H1 (cell line): Measurements from ENCODE around the gene ABCC10. TPM values are rescaled to one million over a fixed set of nuclear protein-coding genes. Genes with fewer than 3 reads are reported as not detected.

Experiments
- CTCF ChIA-PET: fragments of 300-600 bp; sonication (Branson Sonifier 250); formaldehyde crosslinking; loops from one replicate; lab custom pipeline; 2021; ENCODE audit not compliant: partially characterized antibody; lab: Charles Lee
- POLR2A ChIA-PET: fragments of 300-600 bp; sonication (Branson Sonifier 250); formaldehyde crosslinking; loops from one replicate; lab custom pipeline; 2021; ENCODE audit warnings: inconsistent platforms; ENCODE audit not compliant: partially characterized antibody; lab: Charles Lee
- DNase-seq, 2 experiments: peaks; one replicate each; pipeline versions ENCODE4 v3.0.0 to v3.0.0-alpha.2; 2010 to 2022; ENCODE audit warnings: low spot score in 2 of 2, low read depth in 1 of 2, mixed read lengths in 1 of 2
- FAIRE-seq: peaks from 2 replicates; lab custom pipeline; 2011; peaks lifted over from hg19 to GRCh38; lab: Jason Lieb, UNC
- H2AFZ ChIP-seq: 2 replicates; pipeline ENCODE4 v1.8.1; 2012; ENCODE audit warnings: low read length, inconsistent platforms
- H2AK5ac ChIP-seq: 2 replicates; pipeline ENCODE4 v1.6.1; 2013; ENCODE audit warnings: low read depth, low read length
- H2BK120ac ChIP-seq: replicated peaks from 2 replicates; pipeline ENCODE3; 2013; ENCODE audit warnings: low read depth, low read length, inconsistent platforms
- H2BK12ac ChIP-seq: 2 replicates; pipeline ENCODE4 v1.6.1; 2013; ENCODE audit warnings: low read depth, low read length
- H2BK15ac ChIP-seq: 2 replicates; pipeline ENCODE4 v1.6.1; 2013; ENCODE audit warnings: low read length
- H2BK20ac ChIP-seq: 2 replicates; pipeline ENCODE4 v1.6.1; 2013; ENCODE audit warnings: low read length
- H2BK5ac ChIP-seq: 2 replicates; pipeline ENCODE4 v1.6.1; 2013; ENCODE audit warnings: low read depth, low read length
- H3K14ac ChIP-seq: 2 replicates; pipeline ENCODE4 v1.6.1; 2013; ENCODE audit warnings: inconsistent platforms; ENCODE audit not compliant: insufficient read length
- H3K18ac ChIP-seq: 2 replicates; pipeline ENCODE4 v1.6.1; 2013; ENCODE audit warnings: low read length; ENCODE audit errors: extremely low read depth
- H3K23ac ChIP-seq: 2 replicates; pipeline ENCODE4 v1.6.1; 2013; ENCODE audit warnings: inconsistent platforms; ENCODE audit not compliant: insufficient read length
- H3K23me2 ChIP-seq: 2 replicates; pipeline ENCODE4 v1.6.1; 2013; ENCODE audit warnings: low read depth, low read length
- H3K27ac ChIP-seq: 2 replicates; pipeline ENCODE4 v1.6.1; 2011; ENCODE audit warnings: low read depth, low read length, inconsistent platforms
- H3K27me3 ChIP-seq, 4 experiments: replicated peaks in 1 of 4; 1 replicate in 1 of 4; 2 replicates in 3 of 4; pipeline versions ENCODE4 v1.6.1 to v1.8.1; 2011 to 2013; ENCODE audit warnings: low read length in 3 of 4, mild to moderate bottlenecking in 3 of 4, inconsistent platforms in 2 of 4, mixed read lengths in 2 of 4, moderate library complexity in 1 of 4; ENCODE audit not compliant: control insufficient read depth in 3 of 4, insufficient read depth in 3 of 4; ENCODE audit errors: extremely low read depth in 1 of 4
- H3K36me3 ChIP-seq, 4 experiments: 2 replicates each; pipeline versions ENCODE4 v1.6.1 to v1.8.1; 2011 to 2013; ENCODE audit warnings: mild to moderate bottlenecking in 4 of 4, low read length in 3 of 4, moderate library complexity in 2 of 4, control low read depth in 1 of 4, inconsistent platforms in 1 of 4; ENCODE audit not compliant: insufficient read depth in 4 of 4, control insufficient read depth in 2 of 4
- H3K4ac ChIP-seq: replicated peaks from 2 replicates; pipeline ENCODE3; 2013; ENCODE audit warnings: low read length, low read depth, mixed read lengths, inconsistent platforms; ENCODE audit not compliant: insufficient read length
- H3K4me1 ChIP-seq, 4 experiments: replicated peaks in 1 of 4; 1 replicate in 1 of 4; 2 replicates in 3 of 4; pipeline versions ENCODE4 v1.6.1 to v1.8.1; 2011 to 2013; ENCODE audit warnings: low read length in 3 of 4, inconsistent platforms in 2 of 4, mixed read lengths in 1 of 4; ENCODE audit not compliant: insufficient read depth in 4 of 4, control insufficient read depth in 3 of 4
- H3K4me2 ChIP-seq, 2 experiments: 2 replicates each; pipeline versions ENCODE4 v1.6.1 to v1.8.1; 2011 to 2013; ENCODE audit warnings: low read depth in 2 of 2, low read length in 2 of 2, control low read depth in 1 of 2, inconsistent platforms in 1 of 2, mild to moderate bottlenecking in 1 of 2; ENCODE audit not compliant: insufficient read depth in 1 of 2
- H3K4me3 ChIP-seq, 4 experiments: fragments of 200-600, 300-600 bp in 1 of 4; sonication (generic), shearing (Covaris generic), sonication (Bioruptor Twin) in 1 of 4; 2 replicates each; pipeline versions ENCODE4 v1.5.1 to v1.8.1; 2011 to 2016; ENCODE audit warnings: low read length in 4 of 4, low read depth in 3 of 4, control low read depth in 2 of 4, inconsistent platforms in 2 of 4, mild to moderate bottlenecking in 2 of 4, mixed read lengths in 1 of 4, moderate library complexity in 1 of 4; ENCODE audit not compliant: insufficient read depth in 2 of 4; ENCODE audit errors: extremely low read depth in 1 of 4
- H3K56ac ChIP-seq: replicated peaks from 2 replicates; pipeline ENCODE3; 2013; ENCODE audit warnings: low read depth, mild to moderate bottlenecking, mixed read lengths, low read length, inconsistent platforms; ENCODE audit not compliant: insufficient read length
- H3K79me1 ChIP-seq: 2 replicates; pipeline ENCODE4 v1.6.1; 2013; ENCODE audit warnings: low read depth, low read length, control low read depth
- H3K79me2 ChIP-seq, 2 experiments: 2 replicates each; pipeline versions ENCODE4 v1.6.1 to v1.8.1; 2012 to 2013; ENCODE audit warnings: low read length in 2 of 2, mild to moderate bottlenecking in 2 of 2, inconsistent platforms in 1 of 2; ENCODE audit not compliant: insufficient read depth in 2 of 2, control insufficient read depth in 1 of 2
- H3K9ac ChIP-seq, 4 experiments: replicated peaks in 1 of 4; 1 replicate in 1 of 4; 2 replicates in 3 of 4; pipeline versions ENCODE4 v1.6.1 to v1.8.1; 2011 to 2013; ENCODE audit warnings: low read depth in 3 of 4, low read length in 3 of 4, control low read depth in 2 of 4, mild to moderate bottlenecking in 2 of 4, moderate library complexity in 2 of 4, inconsistent platforms in 1 of 4; ENCODE audit errors: extremely low read depth in 1 of 4
- H3K9me3 ChIP-seq, 2 experiments: 2 replicates each; pipeline versions ENCODE4 v1.6.1 to v1.8.1; 2012 to 2013; ENCODE audit warnings: mild to moderate bottlenecking in 2 of 2, moderate library complexity in 2 of 2, control low read depth in 1 of 2, inconsistent platforms in 1 of 2, low read depth in 1 of 2, low read length in 1 of 2, mixed read lengths in 1 of 2; ENCODE audit not compliant: insufficient read depth in 2 of 2
- H4K20me1 ChIP-seq, 2 experiments: replicated peaks in 1 of 2; 2 replicates each; pipeline versions ENCODE3 to v1.8.1; 2011 to 2013; ENCODE audit warnings: inconsistent platforms in 2 of 2, low read length in 2 of 2, mild to moderate bottlenecking in 1 of 2; ENCODE audit not compliant: insufficient read depth in 2 of 2, control insufficient read depth in 1 of 2
- H4K5ac ChIP-seq: 2 replicates; pipeline ENCODE4 v1.6.1; 2013; ENCODE audit warnings: low read length, low read depth, mixed read lengths, inconsistent platforms; ENCODE audit not compliant: insufficient read length
- H4K8ac ChIP-seq: 2 replicates; pipeline ENCODE4 v1.8.0; 2013; ENCODE audit warnings: mild to moderate bottlenecking, moderate library complexity, low read length, inconsistent platforms; ENCODE audit not compliant: insufficient read depth; ENCODE audit errors: extremely low read depth
- H4K91ac ChIP-seq: replicated peaks from 2 replicates; pipeline ENCODE3; 2013; ENCODE audit warnings: low read length, mixed read lengths, inconsistent platforms; ENCODE audit not compliant: insufficient read length
- BACH1 ChIP-seq: IDR thresholded peaks from 2 replicates; pipeline ENCODE4 v1.6.1; 2012; ENCODE audit warnings: low read length, improper control_type of control experiment
- BCL11A ChIP-seq, 2 experiments: IDR thresholded peaks; one replicate each; pipeline ENCODE4 v1.6.1; 2011; ENCODE audit warnings: low read depth in 2 of 2, low read length in 2 of 2, mild to moderate bottlenecking in 2 of 2
- CTBP2 ChIP-seq: IDR thresholded peaks from 2 replicates; pipeline ENCODE4 v1.7.0; 2011; ENCODE audit warnings: borderline replicate concordance, mild to moderate bottlenecking, moderate library complexity, mixed read lengths, low read length; ENCODE audit not compliant: insufficient read depth, insufficient read length
- EZH2 ChIP-seq: fragments of 200-600 bp; sonication (generic); IDR thresholded peaks from 2 replicates; pipeline ENCODE4 v1.7.1; 2012; ENCODE audit warnings: low read depth, mild to moderate bottlenecking, moderate library complexity, low read length, inconsistent platforms; ENCODE audit not compliant: severe bottlenecking
- HDAC6 ChIP-seq: IDR thresholded peaks from one replicate; pipeline ENCODE4 v1.7.1; 2012; ENCODE audit warnings: low read depth, mild to moderate bottlenecking, inconsistent platforms, low read length, moderate library complexity
- KDM1A ChIP-seq: fragments of 200-600, 300-600 bp; sonication (generic); IDR thresholded peaks from 2 replicates; pipeline ENCODE4 v1.7.1; 2016; ENCODE audit warnings: mild to moderate bottlenecking, low read length, borderline replicate concordance
- MAFK ChIP-seq: IDR thresholded peaks from 2 replicates; pipeline ENCODE4 v1.6.1; 2012; ENCODE audit warnings: low read depth, mild to moderate bottlenecking, improper control_type of control experiment, low read length
- POLR2A ChIP-seq, 2 experiments: IDR thresholded peaks; 1 replicate in 1 of 2; 2 replicates in 1 of 2; pipeline ENCODE4 v1.6.1; 2011; ENCODE audit warnings: low read depth in 2 of 2, low read length in 2 of 2, mild to moderate bottlenecking in 2 of 2; ENCODE audit errors: control extremely low read depth in 1 of 2
- RFX5 ChIP-seq: IDR thresholded peaks from 2 replicates; pipeline ENCODE4 v1.6.1; 2011; ENCODE audit warnings: low read depth, low read length, improper control_type of control experiment, borderline replicate concordance
- RXRA ChIP-seq: IDR thresholded peaks from 2 replicates; pipeline ENCODE4 v1.6.1; 2011; ENCODE audit warnings: low read depth, mild to moderate bottlenecking, low read length, moderate library complexity; ENCODE audit not compliant: insufficient read depth
- SIN3A ChIP-seq, 2 experiments: IDR thresholded peaks in 1 of 2; conservative IDR thresholded peaks in 1 of 2; 2 replicates each; pipeline ENCODE4 v1.6.1; 2011 to 2012; ENCODE audit warnings: low read length in 2 of 2, improper control_type of control experiment in 1 of 2, low read depth in 1 of 2, mild to moderate bottlenecking in 1 of 2
- SUZ12 ChIP-seq: fragments of 200-600 bp; sonication (generic); IDR thresholded peaks from 2 replicates; pipeline ENCODE4 v1.6.1; 2012; ENCODE audit warnings: mild to moderate bottlenecking, inconsistent platforms, low read length, moderate library complexity, mixed read lengths
- TAF1 ChIP-seq: IDR thresholded peaks from 2 replicates; pipeline ENCODE4 v1.6.1; 2011; ENCODE audit warnings: mild to moderate bottlenecking, low read depth, low read length
- TCF12 ChIP-seq: IDR thresholded peaks from 2 replicates; pipeline ENCODE4 v1.6.1; 2011; ENCODE audit warnings: low read depth, mild to moderate bottlenecking, low read length
- WGBS, 2 experiments: shearing (Covaris generic) in 1 of 2; methylation state at CpG; one replicate each; pipeline versions ENCODE4 v1.1.6 to v1.1.7; 2013 to 2015; ENCODE audit warnings: low lambda C conversion rate in 2 of 2, mixed read lengths in 2 of 2, inconsistent platforms in 1 of 2, low coverage in 1 of 2, missing lambda C conversion rate in 1 of 2; ENCODE audit not compliant: insufficient replicate concordance in 2 of 2, insufficient coverage in 1 of 2, insufficient read length in 1 of 2; ENCODE audit errors: extremely low coverage in 1 of 2, missing lambda C conversion rate in 1 of 2; 5-methylcytosine and 5-hydroxymethylcytosine counted together
- polyA plus RNA-seq, 7 experiments: library from polyadenylated mRNA; depleted of rRNA in 3 of 7; stranded (reverse) in 5 of 7; unstranded in 2 of 7; fragments of >200 nt in 5 of 7; fragments of 200-250 nt in 2 of 7; gene quantifications; 1 replicate in 5 of 7; 2 replicates in 1 of 7; 4 replicates in 1 of 7; pipeline versions ENCODE4 v1.2.1 to v1.2.3, GENCODE V29; 2011 to 2013; ENCODE audit warnings: missing spikeins in 2 of 7, mixed read lengths in 2 of 7
- total RNA-seq: library from RNA; stranded (reverse); fragmentation: NEBNext Ultra II Directional; extraction: Animal tissue kit (Norgen Biotek cat#: 25700); gene quantifications from 2 replicates; pipeline ENCODE4 v1.2.1, GENCODE V29; 2021

The ABCC10 gene
- total and polyA plus RNA-seq, 2 of the 8 experiments (the other 6 are each of a cell fraction or from before 2014, with no cell fraction given) = 15.5 to 24.6 TPM

DNA sequence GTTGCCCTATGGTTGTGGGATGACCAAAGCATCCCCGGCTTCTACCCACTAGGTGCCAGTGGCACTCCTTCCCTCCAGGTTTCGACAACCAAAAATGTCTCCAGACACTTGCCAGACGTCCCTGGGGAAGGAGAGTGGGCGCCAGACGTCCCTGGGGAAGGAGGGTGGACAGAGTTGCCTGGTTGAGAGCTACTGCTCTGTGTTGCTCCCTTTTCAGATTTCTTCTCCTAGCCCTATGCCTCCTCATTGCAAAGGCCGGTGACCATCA is 69.7 kb downstream of the ABCC10 start:
- WGBS, 2 experiments = 94% methylated on average over 6 of the region's 6 CpGs; no CpG with 5 or more reads in 1 of the 2 experiments
- TF ChIP-seq MAFK = no peak
- TF ChIP-seq SUZ12 = no peak
- no peak for TF ChIP-seq RXRA
- TF ChIP-seq BCL11A (IDR thresholded peaks at IDR 0.05; ENCODE audit: low read depth in 2 of 2, low read length in 2 of 2) = no peak
- no peak for TF ChIP-seq EZH2
- TF ChIP-seq CTBP2 = no peak
- no peak for TF ChIP-seq KDM1A
- TF ChIP-seq TAF1 = no peak
- TF ChIP-seq BACH1 = no peak
- no peak for TF ChIP-seq HDAC6
- TF ChIP-seq POLR2A (IDR thresholded peaks at IDR 0.05; ENCODE audit: control extremely low read depth in 1 of 2, low read depth in 2 of 2, low read length in 2 of 2) = no peak
- TF ChIP-seq SIN3A (conservative IDR thresholded peaks at IDR 0.05 in 1 of 2, IDR thresholded peaks at IDR 0.05 in 1 of 2; ENCODE audit: low read depth in 1 of 2, low read length in 2 of 2) = no peak
- TF ChIP-seq TCF12 = no peak
- no peak for TF ChIP-seq RFX5

More for the DNA sequence above, 69.7 kb downstream of the ABCC10 start:
- H3K4ac ChIP-seq = no peak overlapping the region
- no peak overlapping the region for H3K18ac ChIP-seq
- H3K9me3 ChIP-seq = no peaks in the 10 kb centered on the region
- H3K36me3 ChIP-seq = peaks cover 11 to 31% (median 23%) of the 10 kb centered on the region in 4 experiments; a peak in 7 of 8 replicates
- H3K27me3 ChIP-seq = no peaks in the 10 kb centered on the region
- no peak overlapping the region for H2AFZ ChIP-seq
- no peak overlapping the region for H4K8ac ChIP-seq
- no peak overlapping the region for H2BK20ac ChIP-seq
- FAIRE-seq = no peak
- H4K91ac ChIP-seq = no peak overlapping the region
- no peak overlapping the region for H3K23ac ChIP-seq
- POLR2A ChIA-PET = interaction anchor here (1.2 to 5.6 kb wide), 7 partner anchors 8 to 41 kb away, joined by 3 to 27 read pairs (median 4); partner anchors contain the start of genes LRRC73, POLR1C and YIPF3
- H3K56ac ChIP-seq = no peak overlapping the region
- peaks cover 16% of the 10 kb centered on the region; the same call in 1 of the 2 replicates for H3K79me1 ChIP-seq
- H2BK120ac ChIP-seq = no peak overlapping the region
- no peak overlapping the region for H2BK15ac ChIP-seq
- H2AK5ac ChIP-seq = no peak overlapping the region
- peaks cover 5 to 17% (median 11%) of the 10 kb centered on the region in 4 experiments for H3K4me1 ChIP-seq
- H4K5ac ChIP-seq = no peak overlapping the region
- no peak overlapping the region; the same call in 1 of the 2 replicates for H2BK5ac ChIP-seq
- no peak overlapping the region for H2BK12ac ChIP-seq
- H3K14ac ChIP-seq = no peak overlapping the region
- no peak overlapping the region for H3K4me3 ChIP-seq
- no peak overlapping the region for H3K27ac ChIP-seq
- no peaks in the 10 kb centered on the region for H3K23me2 ChIP-seq
- H3K4me2 ChIP-seq = no peak overlapping the region
- DNase-seq = no peak
- H3K9ac ChIP-seq = no peak overlapping the region
- peaks cover 4 to 35% of the 10 kb centered on the region in 2 experiments; a peak in 3 of 4 replicates for H3K79me2 ChIP-seq
- H4K20me1 ChIP-seq = peaks cover 8 to 23% of the 10 kb centered on the region in 2 experiments
- CTCF ChIA-PET = interaction anchor here (0.8 to 32.9 kb wide), 17 partner anchors 4 to 271 kb away, joined by 3 to 536 read pairs (median 6); partner anchors contain the start of genes DLK2, DNPH1, LRRC73 and TJAP1
